Liver (tissue), 9 donors: ENCODE measurements around the gene THRB. TPM values are rescaled to one million over a fixed set of nuclear protein-coding genes. Genes with fewer than 3 reads are reported as not detected.

Experiments used
- DNase-seq: peaks from one replicate; pipeline ENCODE4 v3.0.0-alpha.2; 2017; ENCODE audit warnings: low spot score
- H3K27ac ChIP-seq, 2 donors: one replicate each; pipeline ENCODE4 v1.7.0; 2013; ENCODE audit warnings: inconsistent platforms in 2 of 2, low read length in 2 of 2, control low read depth in 1 of 2, low read depth in 1 of 2, mild to moderate bottlenecking in 1 of 2
- H3K27me3 ChIP-seq, 4 donors: one replicate each; pipeline versions ENCODE4 v1.6.1 to v1.7.0; 2013; ENCODE audit warnings: low read length in 3 of 4, inconsistent platforms in 1 of 4, mild to moderate bottlenecking in 1 of 4, moderate library complexity in 1 of 4; ENCODE audit not compliant: control insufficient read depth in 4 of 4, insufficient read depth in 4 of 4
- H3K36me3 ChIP-seq, 4 donors: one replicate each; pipeline versions ENCODE4 v1.6.1 to v1.7.0; 2013; ENCODE audit warnings: low read length in 3 of 4, mild to moderate bottlenecking in 3 of 4, low read depth in 1 of 4, moderate library complexity in 1 of 4; ENCODE audit not compliant: control insufficient read depth in 4 of 4, insufficient read depth in 3 of 4
- H3K4me1 ChIP-seq, 4 donors: one replicate each; pipeline versions ENCODE4 v1.6.1 to v1.7.0; 2013; ENCODE audit warnings: low read length in 3 of 4, mild to moderate bottlenecking in 3 of 4, moderate library complexity in 1 of 4; ENCODE audit not compliant: control insufficient read depth in 4 of 4, insufficient read depth in 4 of 4
- H3K4me3 ChIP-seq, 3 donors: one replicate each; pipeline versions ENCODE4 v1.6.1 to v1.7.0; 2013; ENCODE audit warnings: low read length in 3 of 3, control low read depth in 1 of 3, low read depth in 1 of 3, mild to moderate bottlenecking in 1 of 3
- H3K9ac ChIP-seq, 2 donors: one replicate each; pipeline ENCODE4 v1.7.0; 2013; ENCODE audit warnings: low read length in 2 of 2, mild to moderate bottlenecking in 2 of 2, moderate library complexity in 2 of 2, control low read depth in 1 of 2, low read depth in 1 of 2
- H3K9me3 ChIP-seq, 4 donors: one replicate each; pipeline versions ENCODE4 v1.6.1 to v1.7.0; 2013; ENCODE audit warnings: low read length in 3 of 4; ENCODE audit not compliant: control insufficient read depth in 4 of 4
- ATF3 ChIP-seq: IDR thresholded peaks from 2 replicates; pipeline ENCODE4 v1.6.1; 2016; ENCODE audit warnings: antibody characterized with exemption
- CTCF ChIP-seq: fragments of 150-350 bp; IDR thresholded peaks from 2 replicates; pipeline ENCODE4 v1.5.1; 2017; ENCODE audit warnings: improper control_type of control experiment, low read depth, low read length; ENCODE audit not compliant: missing input control
- EGR1 ChIP-seq, 2 donors: IDR thresholded peaks; 2 replicates each; pipeline ENCODE4 v1.6.1; 2016 to 2018; ENCODE audit warnings: antibody characterized with exemption in 2 of 2, low read depth in 2 of 2
- FOXA1 ChIP-seq: IDR thresholded peaks from 2 replicates; pipeline ENCODE4 v1.6.1; 2016; ENCODE audit warnings: antibody characterized with exemption
- FOXA2 ChIP-seq: IDR thresholded peaks from 2 replicates; pipeline ENCODE4 v1.6.1; 2016; ENCODE audit warnings: antibody characterized with exemption
- GABPA ChIP-seq, 2 donors: IDR thresholded peaks in 1 of 2; conservative IDR thresholded peaks in 1 of 2; 2 replicates each; pipeline ENCODE4 v1.6.1; 2016; ENCODE audit warnings: antibody characterized with exemption in 2 of 2, mild to moderate bottlenecking in 1 of 2, moderate library complexity in 1 of 2
- HNF4A ChIP-seq, 2 donors: conservative IDR thresholded peaks; 2 replicates each; pipeline ENCODE4 v1.6.1; 2016; ENCODE audit warnings: antibody characterized with exemption in 2 of 2, mild to moderate bottlenecking in 2 of 2
- HNF4G ChIP-seq: IDR thresholded peaks from 2 replicates; pipeline ENCODE4 v1.6.1; 2016; ENCODE audit warnings: antibody characterized with exemption
- JUND ChIP-seq, 2 donors: IDR thresholded peaks; 2 replicates each; pipeline ENCODE4 v1.6.1; 2016; ENCODE audit warnings: antibody characterized with exemption in 2 of 2
- MAX ChIP-seq: IDR thresholded peaks from 2 replicates; pipeline ENCODE4 v1.6.1; 2016; ENCODE audit warnings: antibody characterized with exemption
- NR2F2 ChIP-seq: IDR thresholded peaks from 2 replicates; pipeline ENCODE4 v1.6.1; 2016; ENCODE audit warnings: antibody characterized with exemption
- RAD21 ChIP-seq, 2 donors: IDR thresholded peaks; 2 replicates each; pipeline ENCODE4 v1.6.1; 2016; ENCODE audit warnings: antibody characterized with exemption in 2 of 2, mild to moderate bottlenecking in 2 of 2
- REST ChIP-seq: IDR thresholded peaks from 2 replicates; pipeline ENCODE4 v1.6.1; 2016; ENCODE audit warnings: antibody characterized with exemption, mild to moderate bottlenecking
- RXRA ChIP-seq, 2 donors: IDR thresholded peaks; 2 replicates each; pipeline ENCODE4 v1.6.1; 2017 to 2018; ENCODE audit warnings: antibody characterized with exemption in 2 of 2, mild to moderate bottlenecking in 1 of 2
- SP1 ChIP-seq: IDR thresholded peaks from 2 replicates; pipeline ENCODE4 v1.6.1; 2018; ENCODE audit warnings: antibody characterized with exemption, mild to moderate bottlenecking
- TAF1 ChIP-seq: conservative IDR thresholded peaks from 2 replicates; pipeline ENCODE4 v1.6.1; 2016; ENCODE audit warnings: antibody characterized with exemption, mild to moderate bottlenecking
- YY1 ChIP-seq: IDR thresholded peaks from 2 replicates; pipeline ENCODE4 v1.6.1; 2016; ENCODE audit warnings: antibody characterized with exemption, mild to moderate bottlenecking
- ZBTB33 ChIP-seq: IDR thresholded peaks from 2 replicates; pipeline ENCODE4 v1.6.1; 2016; ENCODE audit warnings: antibody characterized with exemption
- WGBS: extraction: QIAGEN DNeasy Blood & Tissue Kit; methylation state at CpG from one replicate; pipeline ENCODE4 v1.1.7; 2013; 5-methylcytosine and 5-hydroxymethylcytosine counted together
- polyA plus RNA-seq, 2 donors: library from polyadenylated mRNA; stranded (reverse) in 1 of 2; unstranded in 1 of 2; fragments of 200-250 nt in 1 of 2; fragments of >200 nt in 1 of 2; fragmentation: Nextera tagmentation in 1 of 2; extraction: Ambion mirVana in 1 of 2; gene quantifications; one replicate each; pipeline versions ENCODE4 v1.2.1 to v1.2.3, GENCODE V29; 2013 to 2015
- total RNA-seq, 2 donors: library from RNA; depleted of rRNA; stranded (reverse); fragments of >200 nt; gene quantifications; one replicate each; pipeline ENCODE4 v1.2.3, GENCODE V29; 2014
- donor health status: healthy.
- donor health status: healthy.
- donor health status: healthy.
- donor health status: healthy.
- donor health status: healthy.

The THRB gene
- total and polyA plus RNA-seq, 4 donors = 5.9 to 23.9 (median 9.3) TPM

- H3K27me3 ChIP-seq = no peaks in the 10 kb centered on the region
- no peak overlapping the region for H3K9ac ChIP-seq
- no peaks in the 10 kb centered on the region for H3K36me3 ChIP-seq
- DNase-seq = no peak
- peaks cover 5 to 43% (median 31%) of the 10 kb centered on the region in 4 donors for H3K4me1 ChIP-seq
- 95% methylated on average over 2 of the region's 2 CpGs for WGBS
- no peaks in the 10 kb centered on the region for H3K9me3 ChIP-seq
- no peak overlapping the region for H3K27ac ChIP-seq
- TF ChIP-seq EGR1 (IDR thresholded peaks at IDR 0.05; ENCODE audit: low read depth in 2 of 2) (no peak), ZBTB33 (no peak), MAX (no peak), FOXA2 (no peak), FOXA1 (no peak), HNF4G (no peak), RXRA (IDR thresholded peaks at IDR 0.05) (no peak), TAF1 (no peak), ATF3 (no peak), JUND (IDR thresholded peaks at IDR 0.05) (no peak), HNF4A (conservative IDR thresholded peaks at IDR 0.05) (no peak), CTCF (no peak), SP1 (no peak), NR2F2 (no peak), GABPA (IDR thresholded peaks at IDR 0.05 in 1 of 2, conservative IDR thresholded peaks at IDR 0.05 in 1 of 2) (no peak), RAD21 (IDR thresholded peaks at IDR 0.05) (no peak), REST (no peak), YY1 (no peak)
- no peak overlapping the region for H3K4me3 ChIP-seq
Measured at GRCh38 chr3:24523215-24523614, 28.6 kb upstream of the THRB start.
